Astrocyte (in vitro differentiated cells and primary cell): ENCODE results near the gene PTPN6. TPM values are rescaled to one million over a fixed set of nuclear protein-coding genes. Genes with fewer than 3 reads are reported as not detected.
A peak's percentile ranks its signal among the peaks of the same experiment; 100 is the strongest.

Source experiments
- DNase-seq: peaks from one replicate; pipeline ENCODE4 v3.0.0-alpha.2; 2010; ENCODE audit warnings: low read depth
- FAIRE-seq: peaks from 2 replicates; lab custom pipeline; 2011; peaks lifted over from hg19 to GRCh38; lab: Jason Lieb, UNC
- H2AFZ ChIP-seq: 2 replicates; pipeline ENCODE4 v1.6.0; 2012; ENCODE audit warnings: low read depth, low read length, inconsistent platforms
- H3K27ac ChIP-seq: 2 replicates; pipeline ENCODE4 v1.5.1; 2011; ENCODE audit warnings: low read depth, low read length, inconsistent platforms
- H3K27me3 ChIP-seq: 2 replicates; pipeline ENCODE4 v1.6.0; 2011; ENCODE audit warnings: low read length, inconsistent platforms; ENCODE audit not compliant: insufficient read depth
- H3K36me3 ChIP-seq: 2 replicates; pipeline ENCODE4 v1.5.1; 2011; ENCODE audit warnings: low read length, inconsistent platforms; ENCODE audit not compliant: insufficient read depth
- H3K4me1 ChIP-seq: 2 replicates; pipeline ENCODE4 v1.5.1; 2011; ENCODE audit warnings: low read length, inconsistent platforms; ENCODE audit not compliant: insufficient read depth
- H3K4me2 ChIP-seq: 2 replicates; pipeline ENCODE4 v1.6.0; 2012; ENCODE audit warnings: low read length, inconsistent platforms
- H3K4me3 ChIP-seq: 2 replicates; pipeline ENCODE4 v1.5.1; 2011; ENCODE audit warnings: low read depth, mild to moderate bottlenecking, low read length, inconsistent platforms; ENCODE audit not compliant: insufficient read depth
- H3K79me2 ChIP-seq: 2 replicates; pipeline ENCODE4 v1.6.0; 2012; ENCODE audit warnings: mild to moderate bottlenecking, low read length, inconsistent platforms; ENCODE audit not compliant: insufficient read depth
- H3K9ac ChIP-seq: 2 replicates; pipeline ENCODE4 v1.6.0; 2012; ENCODE audit warnings: mild to moderate bottlenecking, low read length, inconsistent platforms
- H3K9me3 ChIP-seq: 2 replicates; pipeline ENCODE4 v1.5.1; 2012; ENCODE audit warnings: low read depth, mild to moderate bottlenecking, low read length, inconsistent platforms; ENCODE audit not compliant: insufficient read depth
- H4K20me1 ChIP-seq: 2 replicates; pipeline ENCODE4 v1.6.0; 2012; ENCODE audit warnings: low read length, inconsistent platforms; ENCODE audit not compliant: insufficient read depth
- H3K27ac Mint-ChIP-seq: one replicate; pipeline ENCODE4 v1.8.0; 2021; ENCODE audit warnings: mild to moderate bottlenecking, mixed read lengths; ENCODE audit not compliant: unreplicated experiment
- H3K27me3 Mint-ChIP-seq: one replicate; pipeline ENCODE4 v1.8.0; 2021; ENCODE audit warnings: low read depth, mixed read lengths; ENCODE audit not compliant: unreplicated experiment
- H3K36me3 Mint-ChIP-seq: one replicate; pipeline ENCODE4 v1.8.0; 2021; ENCODE audit warnings: low read depth, mixed read lengths; ENCODE audit not compliant: unreplicated experiment
- H3K4me1 Mint-ChIP-seq: one replicate; pipeline ENCODE4 v1.8.0; 2021; ENCODE audit warnings: low read depth, mixed read lengths; ENCODE audit not compliant: unreplicated experiment
- H3K4me3 Mint-ChIP-seq: one replicate; pipeline ENCODE4 v1.8.0; 2021; ENCODE audit warnings: mild to moderate bottlenecking, moderate library complexity, mixed read lengths; ENCODE audit not compliant: unreplicated experiment
- H3K9me3 Mint-ChIP-seq: one replicate; pipeline ENCODE4 v1.8.0; 2021; ENCODE audit warnings: mild to moderate bottlenecking, mixed read lengths; ENCODE audit not compliant: unreplicated experiment
- CTCF ChIP-seq: IDR thresholded peaks from 2 replicates; pipeline ENCODE4 v1.5.1; 2011; ENCODE audit warnings: low read depth, mild to moderate bottlenecking, inconsistent platforms, low read length, moderate library complexity; ENCODE audit not compliant: insufficient read depth
- EZH2 ChIP-seq: IDR thresholded peaks from 2 replicates; pipeline ENCODE4 v1.6.1; 2012; ENCODE audit warnings: mild to moderate bottlenecking, low read length, inconsistent platforms; ENCODE audit not compliant: insufficient read depth
- total RNA-seq: library from RNA; stranded (reverse); gene quantifications from 2 replicates; pipeline ENCODE4 v1.2.1, GENCODE V29; 2021

Gene PTPN6
- total RNA-seq, 1 donor from 2014 or later = 8.9 TPM

DNA sequence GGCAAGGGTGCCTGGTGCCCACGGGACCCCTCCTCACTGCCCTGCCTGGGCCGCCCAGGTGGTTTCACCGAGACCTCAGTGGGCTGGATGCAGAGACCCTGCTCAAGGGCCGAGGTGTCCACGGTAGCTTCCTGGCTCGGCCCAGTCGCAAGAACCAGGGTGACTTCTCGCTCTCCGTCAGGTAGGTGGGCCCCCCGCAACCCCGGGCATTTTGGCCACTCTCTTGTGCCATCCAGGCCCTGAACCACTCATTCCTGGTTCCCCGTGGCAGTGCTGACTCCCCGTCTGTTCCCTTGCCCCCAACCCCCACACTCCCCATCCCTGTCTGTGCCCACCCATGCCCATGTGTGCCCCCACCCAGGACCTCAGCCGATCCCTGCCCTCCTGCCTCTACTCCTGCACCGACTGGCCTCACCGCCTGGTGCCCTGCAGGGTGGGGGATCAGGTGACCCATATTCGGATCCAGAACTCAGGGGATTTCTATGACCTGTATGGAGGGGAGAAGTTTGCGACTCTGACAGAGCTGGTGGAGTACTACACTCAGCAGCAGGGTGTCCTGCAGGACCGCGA lies 480 bp downstream of the PTPN6 start:
- no peaks in the 10 kb centered on the region for H3K9me3 ChIP-seq
- peaks cover 19% of the 10 kb centered on the region for H3K4me1 Mint-ChIP-seq
- H3K27me3 ChIP-seq = no peaks in the 10 kb centered on the region
- FAIRE-seq (no peak), DNase-seq (no peak)
- TF ChIP-seq EZH2 (no peak), CTCF (no peak)
- no peaks in the 10 kb centered on the region for H3K79me2 ChIP-seq
- H3K27ac ChIP-seq = no peak overlapping the region
- H3K4me3 Mint-ChIP-seq = no peak overlapping the region
- H3K9me3 Mint-ChIP-seq = no peaks in the 10 kb centered on the region
- H3K27me3 Mint-ChIP-seq = no peaks in the 10 kb centered on the region
- H3K27ac Mint-ChIP-seq = no peak overlapping the region
- no peaks in the 10 kb centered on the region for H3K36me3 ChIP-seq
- no peak overlapping the region for H3K4me2 ChIP-seq
- peaks cover 6% of the 10 kb centered on the region for H4K20me1 ChIP-seq
- peaks cover 19% of the 10 kb centered on the region for H3K4me1 ChIP-seq
- no peaks in the 10 kb centered on the region for H3K36me3 Mint-ChIP-seq
- no peak overlapping the region for H3K9ac ChIP-seq
- no peak overlapping the region for H2AFZ ChIP-seq
- H3K4me3 ChIP-seq = no peak overlapping the region

GRCh38 chr12:6952121-6952862 lies 1.1 kb downstream of the PTPN6 start:
- Histone ChIP-seq H3K4me2 (peak overlapping the region; percentile 39), H3K9me3 (no peaks in the 10 kb centered on the region), H3K27me3 (no peaks in the 10 kb centered on the region), H4K20me1 (no peaks in the 10 kb centered on the region), H3K9ac (no peak overlapping the region), H3K4me1 (peaks cover 19% of the 10 kb centered on the region), H3K27ac (no peak overlapping the region), H3K36me3 (no peaks in the 10 kb centered on the region), H3K79me2 (no peaks in the 10 kb centered on the region), H2AFZ (peak overlapping the region; percentile 56), H3K4me3 (no peak overlapping the region)
- no peaks in the 10 kb centered on the region for H3K9me3 Mint-ChIP-seq
- peaks cover 4% of the 10 kb centered on the region for H3K27me3 Mint-ChIP-seq
- DNase-seq (no peak), FAIRE-seq (no peak)
- no peak overlapping the region for H3K4me3 Mint-ChIP-seq
- TF ChIP-seq EZH2 = no peak
- TF ChIP-seq CTCF = no peak
- peaks cover 2% of the 10 kb centered on the region for H3K36me3 Mint-ChIP-seq
- H3K4me1 Mint-ChIP-seq = peaks cover 19% of the 10 kb centered on the region
- H3K27ac Mint-ChIP-seq = no peak overlapping the region
